PC-9 (cell line): ENCODE data around the gene ZBED3.

ENCODE experiments used
- CTCF ChIP-seq: fragments of 200-600 bp; sonication (generic); conservative IDR thresholded peaks from 2 replicates; pipeline ENCODE4 v1.6.1; 2017; ENCODE audit warnings: mixed run types, antibody characterized with exemption, mild to moderate bottlenecking, moderate library complexity
- EZH2 ChIP-seq: fragments of 200-600 bp; sonication (generic); IDR thresholded peaks from 2 replicates; pipeline ENCODE4 v1.8.0; 2017; ENCODE audit warnings: antibody characterized with exemption, low read depth

DNA sequence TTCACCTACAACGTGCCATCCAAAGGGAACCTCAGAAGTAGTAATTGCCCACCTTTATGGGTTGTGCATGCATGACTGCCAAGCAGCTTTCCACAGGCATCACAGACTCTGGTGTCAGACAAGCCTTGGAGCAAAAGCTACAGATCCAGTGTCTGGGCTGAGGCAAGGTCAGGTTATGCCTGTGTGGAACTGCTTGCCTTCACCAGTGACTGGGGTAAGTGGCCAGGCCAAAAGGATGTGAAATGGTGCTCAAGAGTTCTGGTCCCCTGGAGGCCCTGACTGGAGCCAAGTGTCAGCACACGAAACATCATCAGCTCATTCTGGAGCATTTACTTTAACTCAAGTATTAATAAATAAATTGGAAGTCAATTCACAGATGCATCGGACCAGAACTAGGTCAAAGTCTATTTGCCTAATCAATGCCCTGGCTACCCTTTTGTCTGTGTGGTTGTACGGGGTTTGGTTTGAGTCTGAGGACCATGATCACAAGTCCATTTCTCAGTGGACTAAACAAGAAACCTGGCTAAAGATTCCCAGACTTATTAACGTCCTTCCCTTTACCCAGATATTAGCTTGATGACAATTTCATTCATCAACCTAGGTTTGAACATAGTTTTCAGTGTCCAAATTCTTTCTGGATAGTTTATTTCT lies 41.5 kb upstream of the ZBED3 start:
- TF ChIP-seq CTCF: no peak
- TF ChIP-seq EZH2: no peak
